ENCODE results near the gene GPR108.

Gene GPR108

DNA sequence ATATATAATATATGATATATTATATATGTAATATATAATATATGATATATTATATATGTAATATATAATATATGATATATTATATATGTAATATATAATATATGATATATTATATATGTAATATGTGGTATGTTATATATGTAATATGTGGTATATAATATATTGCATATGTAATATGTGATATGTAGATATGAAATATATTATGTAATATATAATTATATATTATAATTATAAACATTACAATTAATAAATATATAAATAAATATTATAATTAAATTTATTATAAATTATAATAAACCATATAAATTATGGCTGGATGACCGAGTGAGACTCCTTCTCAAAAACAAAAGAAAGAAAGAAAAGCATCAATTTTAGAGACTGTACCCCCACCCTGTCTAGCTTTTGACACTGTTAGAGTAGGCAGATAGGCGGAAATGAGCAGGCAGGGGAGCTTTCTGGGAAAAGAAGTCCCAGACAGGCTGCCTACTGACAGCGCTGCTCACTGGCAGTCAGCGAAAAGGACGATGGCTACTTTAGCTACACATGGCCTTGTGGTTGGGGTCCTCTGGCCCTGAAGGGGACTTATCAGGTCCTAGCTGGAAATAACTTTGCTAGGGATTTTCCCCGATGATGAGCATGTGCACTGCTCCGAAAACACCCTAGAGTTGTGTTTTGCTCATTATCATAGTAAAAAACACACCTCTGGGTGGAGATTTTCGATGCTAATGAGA lies 36.6 kb downstream of the GPR108 start:
- DNase-seq: no peak

GRCh38 chr19:6699935-6700334 lies 37.4 kb downstream of the GPR108 start:
- DNase-seq: no peak

- DNase-seq: no peak
These were observed 40.1 kb downstream of the GPR108 start for GRCh38 chr19:6697291-6697690.

- no peak for DNase-seq
These were observed 41.0 kb downstream of the GPR108 start for GRCh38 chr19:6696239-6696820.

DNA sequence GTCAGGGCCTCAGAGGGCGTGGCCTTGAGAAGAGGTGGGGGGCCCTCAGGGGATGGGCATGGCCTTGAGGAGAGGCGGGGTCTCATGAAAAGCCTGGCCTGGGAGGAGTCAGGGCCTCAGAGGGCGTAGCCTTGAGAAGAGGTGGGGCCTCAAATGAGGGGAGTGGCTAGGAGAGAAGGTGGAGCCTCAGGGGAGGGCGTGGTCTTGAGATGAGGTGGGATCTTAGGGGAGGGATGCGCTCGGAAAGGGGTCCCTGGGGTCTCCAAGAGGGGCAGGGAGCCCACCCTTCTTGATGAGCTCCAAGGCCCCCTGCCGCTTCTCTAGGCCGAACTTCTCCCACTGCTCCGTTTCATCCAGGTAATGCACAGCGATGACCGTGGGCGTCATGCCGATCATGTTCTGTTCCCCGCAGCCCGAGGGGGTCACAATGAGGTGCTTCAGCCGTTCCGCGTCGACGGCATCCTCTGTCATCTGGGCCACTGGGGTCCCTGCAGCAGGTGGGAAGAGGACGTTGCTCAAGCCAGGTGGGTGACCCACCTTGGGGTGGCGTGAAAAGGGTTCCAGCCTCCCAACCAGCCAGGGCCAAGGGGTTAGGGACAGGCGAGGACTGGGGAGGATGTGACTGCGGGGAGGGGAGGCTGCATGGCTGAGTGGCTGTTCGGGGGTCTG lies 43.1 kb downstream of the GPR108 start:
- DNase-seq: no peak

GRCh38 chr19:6693681-6694080 lies 43.7 kb downstream of the GPR108 start:
- DNase-seq: no peak

DNA sequence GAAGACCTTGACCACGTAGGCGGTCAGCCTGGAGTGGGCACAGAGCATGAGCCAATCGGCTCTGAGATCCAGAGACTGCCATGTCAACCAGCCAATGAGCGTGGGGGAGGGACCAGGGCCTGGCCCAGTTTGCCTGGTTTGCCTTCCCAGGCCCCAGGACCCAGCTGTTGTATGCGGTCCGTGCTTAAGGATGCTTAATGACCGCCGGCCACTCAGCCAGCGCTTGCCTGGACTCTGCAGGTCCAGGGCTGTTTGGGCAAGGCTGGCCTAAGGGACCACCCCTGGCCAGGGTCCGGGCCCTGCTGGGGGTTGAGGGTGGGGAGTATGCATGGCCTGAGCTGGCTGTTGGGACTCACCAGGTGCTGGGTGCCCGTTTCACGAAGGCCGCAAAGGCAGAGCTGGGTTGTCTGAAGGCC lies 44.3 kb downstream of the GPR108 start:
- DNase-seq: no peak

GRCh38 chr19:6692027-6692426 lies 45.4 kb downstream of the GPR108 start:
- no peak for DNase-seq

GRCh38 chr19:6691342-6691741 lies 46.0 kb downstream of the GPR108 start:
- no peak for DNase-seq

GRCh38 chr19:6690160-6690885 lies 47.1 kb downstream of the GPR108 start:
- no peak for DNase-seq

GRCh38 chr19:6687114-6687513 lies 50.3 kb downstream of the GPR108 start:
- DNase-seq: no peak

- no peak for DNase-seq
These were observed 50.8 kb downstream of the GPR108 start for GRCh38 chr19:6686628-6686975.

GRCh38 chr19:6685962-6686627 lies 51.3 kb downstream of the GPR108 start:
- no peak for DNase-seq

DNA sequence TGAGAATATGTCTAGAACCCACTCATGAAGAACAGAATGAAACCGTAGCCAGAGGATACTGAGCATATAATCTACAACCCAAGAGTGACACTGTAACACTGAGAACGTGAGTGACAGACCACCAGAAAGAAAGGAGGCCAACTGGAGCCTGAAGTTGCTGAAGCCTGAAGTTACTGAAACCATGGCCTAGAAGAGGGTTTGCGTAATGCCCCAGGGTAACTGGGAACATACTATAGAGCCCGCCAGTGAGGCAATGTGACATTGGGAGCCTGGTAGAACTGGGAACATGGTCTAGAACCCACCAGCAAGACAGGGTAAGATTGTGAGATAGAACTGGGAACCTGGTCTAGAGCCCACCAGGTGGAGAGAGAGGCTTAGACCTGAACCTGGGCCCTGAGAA lies 51.9 kb downstream of the GPR108 start:
- DNase-seq: no peak

DNA sequence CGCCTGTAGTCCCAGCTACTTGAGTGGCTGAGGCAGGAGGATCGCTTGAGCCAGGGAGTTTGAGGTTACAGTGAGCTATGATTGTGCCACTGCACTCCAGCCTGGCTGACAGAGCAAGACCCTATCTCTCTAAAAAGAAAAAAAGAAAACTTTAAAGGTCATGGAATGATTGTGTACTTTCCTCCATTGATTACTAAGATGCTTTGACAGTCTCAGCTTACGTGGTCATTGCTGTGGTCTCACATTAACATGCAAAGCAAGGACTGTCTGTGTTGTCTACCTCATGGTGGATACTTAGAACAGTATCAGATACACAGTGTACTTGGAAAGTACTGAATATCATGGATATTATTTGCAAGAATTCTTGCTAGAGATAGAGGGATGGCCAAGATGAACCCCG lies 53.4 kb downstream of the GPR108 start:
- DNase-seq: no peak

DNA sequence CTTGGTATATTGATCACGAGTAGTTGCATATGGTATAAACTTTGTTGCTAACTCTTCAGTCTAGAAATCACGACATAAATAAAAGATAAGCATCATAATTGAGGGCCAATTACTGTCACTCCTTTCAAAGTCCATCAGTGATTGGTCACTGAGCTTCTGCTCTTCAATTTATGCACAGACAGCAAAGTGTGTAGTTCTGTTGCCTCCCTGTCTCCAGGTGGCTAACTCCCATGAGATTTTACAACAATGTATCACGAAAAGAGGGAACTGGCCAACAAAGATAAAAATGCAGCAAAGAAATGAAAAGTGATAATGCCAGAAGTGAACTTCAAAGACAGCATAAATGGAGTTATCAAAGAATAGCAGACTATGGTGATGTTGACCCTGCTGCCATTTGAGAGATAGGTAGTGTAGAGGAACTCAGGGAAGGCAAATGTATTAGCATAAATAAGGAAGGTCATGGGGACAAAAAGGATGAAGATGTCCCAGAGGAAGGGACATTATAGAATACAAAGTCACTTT lies 54.7 kb downstream of the GPR108 start:
- DNase-seq: no peak

GRCh38 chr19:6680141-6680540 lies 57.2 kb downstream of the GPR108 start:
- DNase-seq: no peak

Data from NCI-H345 (cell line).